ENCODE measurements around the gene MXD4. TPM values are rescaled to one million over a fixed set of nuclear protein-coding genes. Genes with fewer than 3 reads are reported as not detected.

The MXD4 gene
- total and polyA plus RNA-seq, 4 donors: 36.9 to 75.4 (median 60.4) TPM

DNA sequence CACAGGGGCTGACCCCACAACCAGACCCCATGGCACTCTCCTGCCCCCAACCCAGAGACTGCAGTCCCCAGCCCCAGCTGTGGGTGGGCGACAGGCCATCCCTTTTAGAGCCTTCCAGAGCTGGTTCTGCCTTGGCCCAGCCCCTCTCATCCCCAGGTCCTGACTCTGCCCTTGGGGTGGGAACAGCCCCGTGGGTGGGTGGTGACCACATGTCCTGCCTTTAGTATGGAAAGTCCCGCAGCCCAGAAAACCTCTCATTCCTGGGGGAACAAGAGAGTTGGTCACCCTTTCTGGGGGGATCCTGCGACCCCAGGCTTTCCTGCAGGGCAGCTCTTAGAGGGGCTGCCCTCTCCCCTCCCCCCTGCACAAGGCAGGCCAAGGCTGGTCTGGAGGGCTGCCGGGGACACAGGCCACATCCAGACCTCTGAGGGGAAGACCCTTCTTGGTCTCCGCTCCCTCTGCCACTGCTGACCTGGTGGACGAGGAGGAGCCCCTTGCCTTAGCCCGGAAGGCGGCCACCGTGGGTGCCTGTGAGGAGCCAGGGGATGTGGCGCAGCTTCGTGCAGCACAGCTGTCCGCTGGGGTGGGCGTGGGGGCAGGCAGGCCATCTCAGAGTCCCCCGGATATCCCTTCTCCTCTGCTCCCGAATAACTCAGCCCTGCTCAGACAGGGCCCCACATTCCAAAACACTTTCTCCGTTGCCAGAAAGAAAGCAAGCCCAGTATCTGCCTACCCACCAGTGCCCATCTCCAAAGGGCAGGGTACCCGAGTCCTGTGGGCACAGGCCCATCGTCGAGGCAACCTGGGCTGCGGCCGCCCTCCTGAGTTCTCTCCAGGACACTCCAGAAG, 6.7 kb upstream of the MXD4 start:
- Histone ChIP-seq H3K4me1 (ENCODE audit: control insufficient read depth in 1 of 2, insufficient read depth in 2 of 2, low read length in 2 of 2) (no peaks in the 10 kb centered on the region), H3K9me3 (ENCODE audit: control insufficient read depth, low read length) (no peaks in the 10 kb centered on the region), H3K27me3 (ENCODE audit: control insufficient read depth in 1 of 2, insufficient read depth in 2 of 2, low read length in 1 of 2) (no peaks in the 10 kb centered on the region), H3K36me3 (ENCODE audit: control insufficient read depth in 1 of 2, insufficient read depth in 2 of 2, low read length in 1 of 2) (no peaks in the 10 kb centered on the region), H3K27ac (ENCODE audit: low read depth in 1 of 2, low read length in 2 of 2) (no peak overlapping the region), H3K4me3 (ENCODE audit: low read length in 2 of 2) (no peak overlapping the region)
- intact Hi-C loops (cut with DNase I): loop anchor here in 1 of 2 donors (10.0 kb wide), 1 partner anchor 146 kb away; the partner anchor contains the start of genes CFAP99 and ZFYVE28
- DNase-seq (no peak), ATAC-seq (ENCODE audit: low FRiP score) (no peak)
- 77 to 85% methylated on average over 22 of the region's 22 CpGs for WGBS, 2 donors

DNA sequence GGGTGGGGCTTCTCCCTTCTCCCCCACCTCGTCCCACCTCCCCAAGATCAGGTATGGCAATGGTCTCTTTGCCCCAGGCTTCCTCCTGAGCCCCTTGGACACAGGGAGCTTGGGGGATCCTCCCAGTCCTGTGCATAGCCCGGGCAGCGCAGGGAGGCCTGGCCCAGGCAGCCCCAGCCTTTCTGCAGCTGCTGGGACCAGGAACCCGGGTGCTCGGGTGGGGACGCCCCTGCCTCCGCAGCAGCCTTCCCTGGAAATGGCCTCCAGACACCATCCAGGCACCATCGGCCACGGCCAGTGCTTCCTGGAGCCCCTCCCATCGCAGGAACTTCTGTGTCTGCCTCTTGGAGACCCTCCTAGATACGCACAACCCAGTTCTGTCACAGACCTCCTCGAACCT, 5.9 kb upstream of the MXD4 start:
- intact Hi-C loops (cut with DNase I): loop anchor here in 1 of 2 donors (10.0 kb wide), 1 partner anchor 147 kb away; the partner anchor contains the start of genes CFAP99 and ZFYVE28
- Histone ChIP-seq H3K4me1 (ENCODE audit: control insufficient read depth in 1 of 2, insufficient read depth in 2 of 2, low read length in 2 of 2) (no peaks in the 10 kb centered on the region), H3K36me3 (ENCODE audit: control insufficient read depth in 1 of 2, insufficient read depth in 2 of 2, low read length in 1 of 2) (no peaks in the 10 kb centered on the region), H3K4me3 (ENCODE audit: low read length in 2 of 2) (no peak overlapping the region), H3K27ac (ENCODE audit: low read depth in 1 of 2, low read length in 2 of 2) (no peak overlapping the region), H3K9me3 (ENCODE audit: control insufficient read depth, low read length) (no peaks in the 10 kb centered on the region), H3K27me3 (ENCODE audit: control insufficient read depth in 1 of 2, insufficient read depth in 2 of 2, low read length in 1 of 2) (no peaks in the 10 kb centered on the region)
- no peak for ATAC-seq (ENCODE audit: low FRiP score)
- WGBS, 2 donors: 89 to 92% methylated on average over 12 of the region's 12 CpGs
- no peak for DNase-seq

DNA sequence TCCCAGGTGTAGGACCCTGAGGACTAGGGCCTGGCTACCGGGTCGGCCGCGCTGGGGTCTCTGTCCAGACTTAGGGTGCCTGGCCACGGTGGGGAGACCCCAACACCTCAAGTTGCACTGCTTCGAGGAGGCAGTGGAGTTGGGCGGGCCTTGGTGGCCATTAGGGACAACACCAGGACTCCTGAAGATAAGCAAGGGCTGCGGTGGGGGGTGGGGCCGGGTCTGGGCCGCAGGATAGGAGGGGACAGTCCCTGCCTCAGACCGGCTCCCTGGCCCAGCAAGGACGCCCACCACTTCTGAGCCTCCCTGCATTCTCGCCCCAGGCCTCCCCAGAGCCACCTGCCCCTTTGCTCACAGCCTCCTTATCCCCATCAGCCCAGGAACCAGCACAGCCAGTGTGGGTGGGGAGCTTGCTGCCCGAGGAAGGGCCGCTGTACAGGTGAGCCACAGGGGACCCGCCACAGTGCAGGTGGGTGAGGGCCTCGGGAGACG, 5.5 kb upstream of the MXD4 start:
- WGBS, 2 donors: 90 to 92% methylated on average over 18 of the region's 18 CpGs
- H3K27me3 ChIP-seq (ENCODE audit: control insufficient read depth in 1 of 2, insufficient read depth in 2 of 2, low read length in 1 of 2): no peaks in the 10 kb centered on the region
- H3K9me3 ChIP-seq (ENCODE audit: control insufficient read depth, low read length): no peaks in the 10 kb centered on the region
- no peak overlapping the region for H3K4me3 ChIP-seq (ENCODE audit: low read length in 2 of 2)
- intact Hi-C loops (cut with DNase I): loop anchor here in 1 of 2 donors (10.0 kb wide), 1 partner anchor 147 kb away; the partner anchor contains the start of genes CFAP99 and ZFYVE28
- no peak for ATAC-seq (ENCODE audit: low FRiP score)
- H3K27ac ChIP-seq (ENCODE audit: low read depth in 1 of 2, low read length in 2 of 2): no peak overlapping the region
- DNase-seq: no peak
- H3K36me3 ChIP-seq (ENCODE audit: control insufficient read depth in 1 of 2, insufficient read depth in 2 of 2, low read length in 1 of 2): no peaks in the 10 kb centered on the region
- no peaks in the 10 kb centered on the region for H3K4me1 ChIP-seq (ENCODE audit: control insufficient read depth in 1 of 2, insufficient read depth in 2 of 2, low read length in 2 of 2)

GRCh38 chr4:2266821-2267220, 4.9 kb upstream of the MXD4 start:
- ATAC-seq (ENCODE audit: low FRiP score): no peak
- Histone ChIP-seq H3K27ac (ENCODE audit: low read depth in 1 of 2, low read length in 2 of 2) (no peak overlapping the region), H3K36me3 (ENCODE audit: control insufficient read depth in 1 of 2, insufficient read depth in 2 of 2, low read length in 1 of 2) (no peaks in the 10 kb centered on the region)

GRCh38 chr4:2266181-2266580, 4.3 kb upstream of the MXD4 start:
- H3K27me3 ChIP-seq (ENCODE audit: control insufficient read depth in 1 of 2, insufficient read depth in 2 of 2, low read length in 1 of 2): no peaks in the 10 kb centered on the region
- H3K9me3 ChIP-seq (ENCODE audit: control insufficient read depth, low read length): no peaks in the 10 kb centered on the region
- intact Hi-C loops (cut with DNase I): loop anchor here in 1 of 2 donors (10.0 kb wide), 1 partner anchor 149 kb away; the partner anchor contains the start of genes CFAP99 and ZFYVE28
- H3K27ac ChIP-seq (ENCODE audit: low read depth in 1 of 2, low read length in 2 of 2): no peak overlapping the region
- ATAC-seq (ENCODE audit: low FRiP score): no peak
- no peaks in the 10 kb centered on the region for H3K36me3 ChIP-seq (ENCODE audit: control insufficient read depth in 1 of 2, insufficient read depth in 2 of 2, low read length in 1 of 2)
- no peak overlapping the region for H3K4me3 ChIP-seq (ENCODE audit: low read length in 2 of 2)
- H3K4me1 ChIP-seq (ENCODE audit: control insufficient read depth in 1 of 2, insufficient read depth in 2 of 2, low read length in 2 of 2): no peaks in the 10 kb centered on the region
- DNase-seq: peak; percentile 77 to 89
- WGBS, 2 donors: 6 to 7% methylated on average over 8 of the region's 8 CpGs

More at GRCh38 chr4:2266821-2267220, 4.9 kb upstream of the MXD4 start:
- Histone ChIP-seq H3K4me3 (ENCODE audit: low read length in 2 of 2) (no peak overlapping the region), H3K27me3 (ENCODE audit: control insufficient read depth in 1 of 2, insufficient read depth in 2 of 2, low read length in 1 of 2) (no peaks in the 10 kb centered on the region), H3K9me3 (ENCODE audit: control insufficient read depth, low read length) (no peaks in the 10 kb centered on the region), H3K4me1 (ENCODE audit: control insufficient read depth in 1 of 2, insufficient read depth in 2 of 2, low read length in 2 of 2) (no peaks in the 10 kb centered on the region)
- intact Hi-C loops (cut with DNase I): loop anchor here in 1 of 2 donors (10.0 kb wide), 1 partner anchor 148 kb away; the partner anchor contains the start of genes CFAP99 and ZFYVE28
- WGBS, 2 donors: 74 to 82% methylated on average over 5 of the region's 5 CpGs
- DNase-seq: no peak

GRCh38 chr4:2265113-2266110, 3.5 kb upstream of the MXD4 start:
- H3K9me3 ChIP-seq (ENCODE audit: control insufficient read depth, low read length): no peaks in the 10 kb centered on the region
- no peaks in the 10 kb centered on the region for H3K4me1 ChIP-seq (ENCODE audit: control insufficient read depth in 1 of 2, insufficient read depth in 2 of 2, low read length in 2 of 2)
- DNase-seq: peak; percentile 42 to 54
- H3K36me3 ChIP-seq (ENCODE audit: control insufficient read depth in 1 of 2, insufficient read depth in 2 of 2, low read length in 1 of 2): no peaks in the 10 kb centered on the region
- ATAC-seq (ENCODE audit: low FRiP score): no peak
- no peak overlapping the region for H3K27ac ChIP-seq (ENCODE audit: low read depth in 1 of 2, low read length in 2 of 2)
- no peaks in the 10 kb centered on the region for H3K27me3 ChIP-seq (ENCODE audit: control insufficient read depth in 1 of 2, insufficient read depth in 2 of 2, low read length in 1 of 2)
- H3K4me3 ChIP-seq (ENCODE audit: low read length in 2 of 2): no peak overlapping the region
- intact Hi-C loops (cut with DNase I): loop anchor here in 1 of 2 donors (10.0 kb wide), 1 partner anchor 149 kb away; the partner anchor contains the start of genes CFAP99 and ZFYVE28
- WGBS, 2 donors: 85 to 86% methylated on average over 19 of the region's 19 CpGs

- no peak overlapping the region for H3K27ac ChIP-seq (ENCODE audit: low read depth in 1 of 2, low read length in 2 of 2)
- peak; percentile 45 to 65 for DNase-seq
- H3K4me3 ChIP-seq (ENCODE audit: low read length in 2 of 2): no peak overlapping the region
- no peaks in the 10 kb centered on the region for H3K27me3 ChIP-seq (ENCODE audit: control insufficient read depth in 1 of 2, insufficient read depth in 2 of 2, low read length in 1 of 2)
- ATAC-seq (ENCODE audit: low FRiP score): no peak
- no peaks in the 10 kb centered on the region for H3K4me1 ChIP-seq (ENCODE audit: control insufficient read depth in 1 of 2, insufficient read depth in 2 of 2, low read length in 2 of 2)
- no peaks in the 10 kb centered on the region for H3K36me3 ChIP-seq (ENCODE audit: control insufficient read depth in 1 of 2, insufficient read depth in 2 of 2, low read length in 1 of 2)
- intact Hi-C loops (cut with DNase I): loop anchor here (5.0 to 10.0 kb wide), 2 partner anchors 150 to 153 kb away; partner anchors contain the start of genes CFAP99 (in 2 of the 2) and ZFYVE28 (in 2 of the 2)
- H3K9me3 ChIP-seq (ENCODE audit: control insufficient read depth, low read length): no peaks in the 10 kb centered on the region
- 90 to 91% methylated on average over 6 of the region's 6 CpGs for WGBS, 2 donors
These were observed 2.7 kb upstream of the MXD4 start for GRCh38 chr4:2264481-2265041.

DNA sequence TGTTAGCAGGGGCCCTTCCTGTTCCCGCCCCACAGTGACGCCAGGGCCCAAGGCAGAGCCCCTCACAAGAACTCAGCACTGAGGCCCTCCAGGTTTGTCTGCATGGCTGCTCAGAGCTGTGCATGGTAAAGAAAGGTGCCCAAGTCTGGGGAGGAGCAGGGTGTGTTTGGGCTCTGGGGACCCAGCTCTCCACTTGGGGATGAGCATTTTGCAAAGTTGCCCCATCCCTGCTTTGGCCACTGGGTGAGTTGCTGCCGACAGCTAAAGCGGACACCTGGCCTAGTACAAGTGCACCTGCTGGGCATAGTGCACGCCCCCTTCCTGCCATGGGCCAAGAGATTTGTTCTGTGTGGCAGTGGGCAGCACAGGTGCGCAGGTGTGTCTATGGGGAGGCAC, 2.0 kb upstream of the MXD4 start:
- H3K36me3 ChIP-seq (ENCODE audit: control insufficient read depth in 1 of 2, insufficient read depth in 2 of 2, low read length in 1 of 2): no peaks in the 10 kb centered on the region
- H3K4me3 ChIP-seq (ENCODE audit: low read length in 2 of 2): no peak overlapping the region
- ATAC-seq (ENCODE audit: low FRiP score): no peak
- H3K9me3 ChIP-seq (ENCODE audit: control insufficient read depth, low read length): no peaks in the 10 kb centered on the region
- no peaks in the 10 kb centered on the region for H3K4me1 ChIP-seq (ENCODE audit: control insufficient read depth in 1 of 2, insufficient read depth in 2 of 2, low read length in 2 of 2)
- DNase-seq: peak; percentile 30 to 59
- no peaks in the 10 kb centered on the region for H3K27me3 ChIP-seq (ENCODE audit: control insufficient read depth in 1 of 2, insufficient read depth in 2 of 2, low read length in 1 of 2)
- no peak overlapping the region for H3K27ac ChIP-seq (ENCODE audit: low read depth in 1 of 2, low read length in 2 of 2)
- WGBS, 2 donors: 87 to 91% methylated on average over 6 of the region's 6 CpGs
- intact Hi-C loops (cut with DNase I): loop anchor here (5.0 to 10.0 kb wide), 2 partner anchors 151 to 153 kb away; partner anchors contain the start of genes CFAP99 (in 2 of the 2) and ZFYVE28 (in 2 of the 2)

Data from aorta (tissue), 5 donors.